CD4-positive, alpha-beta T cell treated with Interleukin-2 at 100 ng/mL for 4 hours (primary cell): ENCODE results near the gene PIM1.
A peak's percentile ranks its signal among the peaks of the same experiment; 100 is the strongest.
"Not testable (repeated sequence)": the region's sequence is repeated elsewhere in the genome, so short reads cannot be mapped to it uniquely, and the experiment has no call there.

Experiments
- DNase-seq: peaks from one replicate; pipeline ENCODE4 v3.0.0-alpha.2; 2020; ENCODE audit warnings: low spot score

PIM1 gene

GRCh38 chr6:37169496-37170272, at the start of gene PIM1:
Gene PIM1 (plus strand): TSS chr6:37170152. CDS start chr6:37170576, 424 bp downstream.
- DNase-seq, result peak; percentile 99

- no peak for DNase-seq
These were observed 48.4 kb upstream of the PIM1 start for GRCh38 chr6:37121556-37121955.

- no peak for DNase-seq
These were observed 47.1 kb upstream of the PIM1 start for GRCh38 chr6:37122861-37123260.

GRCh38 chr6:37123957-37124729, 45.8 kb upstream of the PIM1 start:
- DNase-seq, result no peak

- DNase-seq, result no peak
These were observed 44.0 kb upstream of the PIM1 start for GRCh38 chr6:37125774-37126492.

- DNase-seq, result no peak
These were observed 43.4 kb upstream of the PIM1 start for GRCh38 chr6:37126493-37126958.

- DNase-seq, result no peak
These were observed 42.9 kb upstream of the PIM1 start for GRCh38 chr6:37126961-37127616.

- DNase-seq, result no peak
These were observed 41.7 kb upstream of the PIM1 start for GRCh38 chr6:37127961-37128862.

GRCh38 chr6:37128863-37129443, 41.0 kb upstream of the PIM1 start:
- not testable (repeated sequence) for DNase-seq

GRCh38 chr6:37129566-37129965, 40.4 kb upstream of the PIM1 start:
- no peak for DNase-seq

GRCh38 chr6:37130704-37131103, 39.2 kb upstream of the PIM1 start:
- peak; percentile 19 for DNase-seq

- no peak for DNase-seq
These were observed 38.6 kb upstream of the PIM1 start for GRCh38 chr6:37131104-37131959.

- DNase-seq, result no peak
These were observed 38.0 kb upstream of the PIM1 start for GRCh38 chr6:37131960-37132253.

GRCh38 chr6:37134036-37134395, 35.9 kb upstream of the PIM1 start:
- DNase-seq, result no peak

- peak; percentile 79 for DNase-seq
These were observed 35.4 kb upstream of the PIM1 start for GRCh38 chr6:37134396-37135191.

GRCh38 chr6:37135835-37136694, 33.9 kb upstream of the PIM1 start:
- DNase-seq, result no peak

GRCh38 chr6:37136821-37137200, 33.1 kb upstream of the PIM1 start:
- DNase-seq, result no peak
